HUES6 (cell line): ENCODE measurements around the gene NAE1.
"Not testable (repeated sequence)": the region's sequence is repeated elsewhere in the genome, so short reads cannot be mapped to it uniquely, and the experiment has no call there.

Experiments
- H3K27ac ChIP-seq: 2 replicates; pipeline ENCODE4 v1.7.0; 2013; ENCODE audit warnings: low read depth, mild to moderate bottlenecking, low read length, inconsistent platforms
- H3K27me3 ChIP-seq: 2 replicates; pipeline ENCODE4 v1.6.1; 2013; ENCODE audit warnings: low read length; ENCODE audit not compliant: control insufficient read depth, insufficient read depth
- H3K36me3 ChIP-seq: 2 replicates; pipeline ENCODE4 v1.6.1; 2013; ENCODE audit warnings: low read length; ENCODE audit not compliant: control insufficient read depth, insufficient read depth
- H3K4me1 ChIP-seq: 2 replicates; pipeline ENCODE4 v1.6.1; 2013; ENCODE audit warnings: low read length; ENCODE audit not compliant: control insufficient read depth, insufficient read depth
- H3K4me3 ChIP-seq: 2 replicates; pipeline ENCODE4 v1.5.1; 2013; ENCODE audit warnings: low read depth, low read length
- H3K9ac ChIP-seq: one replicate; pipeline ENCODE4 v1.6.1; 2013; ENCODE audit warnings: mild to moderate bottlenecking, low read length
- H3K9me3 ChIP-seq: 2 replicates; pipeline ENCODE4 v1.6.1; 2013; ENCODE audit warnings: low read depth, low read length; ENCODE audit not compliant: control insufficient read depth, insufficient read depth

NAE1 gene

DNA sequence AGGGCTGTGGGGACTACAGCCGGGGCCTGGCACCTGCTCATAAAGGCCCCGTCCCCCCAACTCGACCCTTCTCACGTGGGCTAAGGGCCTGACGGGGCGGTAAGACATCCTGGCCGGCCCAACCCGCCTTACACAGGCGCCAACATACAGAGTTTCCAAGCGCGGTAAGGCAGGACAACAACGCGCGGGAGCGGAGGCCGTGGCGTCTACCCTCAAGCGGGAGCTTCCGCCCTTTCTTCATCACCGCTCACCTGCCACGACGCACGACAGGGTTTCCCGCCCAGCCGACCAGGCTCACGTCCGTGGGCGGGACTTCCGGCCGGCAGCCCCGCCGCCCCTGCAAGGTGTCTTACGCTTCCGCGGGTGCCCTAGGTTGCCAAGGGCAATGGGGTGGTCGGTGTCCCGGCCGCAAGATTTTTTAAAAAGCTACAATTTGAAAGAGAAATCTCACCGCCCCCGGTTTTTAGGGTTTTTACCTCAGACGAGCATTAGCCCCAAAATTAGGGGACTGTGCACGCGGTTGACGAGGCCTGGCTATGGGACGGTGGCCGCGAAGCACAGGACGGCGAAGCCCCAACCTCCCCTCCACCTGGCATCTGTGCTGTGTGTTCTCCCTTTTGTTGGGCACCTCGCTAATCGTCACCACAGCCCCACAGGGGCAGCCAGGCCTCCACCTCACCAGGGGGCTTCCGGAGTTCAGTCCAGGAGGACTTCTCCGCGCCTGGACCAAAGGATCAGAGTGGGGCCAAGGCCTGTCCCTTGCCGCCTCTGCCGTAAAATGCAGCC, 29.3 kb downstream of the NAE1 start, which contains the start of gene TERB1:
Gene TERB1 (minus strand): TSS at position 265 of the 786 bp plus-strand sequence. CDS start 4,786 bp downstream, outside the sequence.
- Histone ChIP-seq H3K27ac (no peak within 1 kb of the TSS), H3K36me3 (peaks cover 52% of the 10 kb centered on the region), H3K9me3 (no peaks in the 10 kb centered on the region), H3K27me3 (no peaks in the 10 kb centered on the region), H3K4me1 (no peaks in the 10 kb centered on the region), H3K4me3 (no peak within 1 kb of the TSS), H3K9ac (no peak within 1 kb of the TSS)

GRCh38 chr16:66800856-66801255, 29.9 kb downstream of the NAE1 start:
- no peak overlapping the region for H3K27ac ChIP-seq
- H3K4me3 ChIP-seq, result no peak overlapping the region
- H3K9me3 ChIP-seq, result no peaks in the 10 kb centered on the region
- H3K36me3 ChIP-seq, result peaks cover 46% of the 10 kb centered on the region
- no peaks in the 10 kb centered on the region for H3K27me3 ChIP-seq
- H3K4me1 ChIP-seq, result no peaks in the 10 kb centered on the region
- H3K9ac ChIP-seq, result no peak overlapping the region

GRCh38 chr16:66798161-66798560, 32.6 kb downstream of the NAE1 start:
- H3K36me3 ChIP-seq, result peaks cover 20% of the 10 kb centered on the region
- H3K4me3 ChIP-seq, result no peak overlapping the region
- H3K4me1 ChIP-seq, result no peaks in the 10 kb centered on the region
- no peaks in the 10 kb centered on the region for H3K9me3 ChIP-seq
- H3K9ac ChIP-seq, result no peak overlapping the region
- H3K27ac ChIP-seq, result no peak overlapping the region
- H3K27me3 ChIP-seq, result no peaks in the 10 kb centered on the region

- not testable (repeated sequence) for H3K9ac ChIP-seq, H3K4me3 ChIP-seq, H3K4me1 ChIP-seq, H3K9me3 ChIP-seq, H3K27ac ChIP-seq, H3K36me3 ChIP-seq, H3K27me3 ChIP-seq
These were observed 36.8 kb downstream of the NAE1 start for GRCh38 chr16:66793984-66794383.

DNA sequence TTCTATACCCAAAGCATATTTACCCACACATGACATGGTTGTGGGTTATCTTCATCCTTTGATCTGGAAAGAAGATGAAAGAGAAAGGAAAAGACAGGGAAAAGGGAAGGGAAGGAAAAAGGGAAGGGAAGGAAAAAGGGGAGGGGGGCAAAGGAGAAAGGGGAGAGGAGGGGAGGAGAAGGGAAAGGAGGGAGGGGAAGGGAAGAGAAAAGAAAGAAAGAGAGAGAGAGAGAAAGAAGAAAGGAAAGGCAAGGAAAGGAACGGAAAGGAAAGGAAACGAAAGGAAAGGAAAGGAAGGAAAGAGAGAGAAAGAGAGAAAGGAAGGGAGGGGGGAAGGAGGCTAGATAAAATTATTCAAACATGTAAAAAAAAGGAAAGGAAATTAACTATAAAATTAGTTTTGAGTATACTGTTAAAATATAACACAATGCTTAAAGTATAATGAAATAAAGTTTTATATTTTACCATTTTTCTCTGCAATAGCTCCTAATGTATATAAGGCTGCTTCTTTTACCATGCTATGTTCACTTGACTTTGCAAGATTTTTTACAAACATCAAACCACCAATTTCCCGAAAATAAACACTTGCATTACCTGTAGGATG, 40.5 kb downstream of the NAE1 start:
- H3K27ac ChIP-seq, result no peak overlapping the region
- H3K4me1 ChIP-seq, result no peaks in the 10 kb centered on the region
- no peaks in the 10 kb centered on the region for H3K27me3 ChIP-seq
- no peaks in the 10 kb centered on the region for H3K9me3 ChIP-seq
- H3K4me3 ChIP-seq, result no peak overlapping the region
- H3K36me3 ChIP-seq, result no peaks in the 10 kb centered on the region
- H3K9ac ChIP-seq, result no peak overlapping the region

DNA sequence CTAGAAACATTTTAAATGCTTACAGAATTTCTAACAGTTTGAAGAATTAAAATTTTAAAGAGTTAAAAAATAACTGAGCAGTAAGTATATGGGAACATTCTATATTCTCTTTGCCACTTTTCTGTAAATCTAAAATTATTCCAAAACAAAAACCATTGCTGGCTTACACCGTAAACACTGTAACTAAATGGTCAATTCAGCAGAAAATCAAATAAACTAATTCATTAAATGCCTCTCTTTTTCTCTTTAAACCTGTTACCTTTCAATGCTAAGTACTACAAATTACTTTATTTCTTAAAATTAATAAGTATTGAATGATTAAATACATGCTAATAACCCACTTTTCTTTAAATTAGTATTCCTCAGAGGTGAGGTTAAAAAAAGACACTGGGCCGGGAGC, 43.3 kb downstream of the NAE1 start:
- H3K27me3 ChIP-seq, result no peaks in the 10 kb centered on the region
- no peak overlapping the region for H3K9ac ChIP-seq
- no peaks in the 10 kb centered on the region for H3K36me3 ChIP-seq
- H3K4me3 ChIP-seq, result no peak overlapping the region
- no peaks in the 10 kb centered on the region for H3K9me3 ChIP-seq
- H3K4me1 ChIP-seq, result no peaks in the 10 kb centered on the region
- no peak overlapping the region for H3K27ac ChIP-seq

GRCh38 chr16:66786551-66786950, 44.2 kb downstream of the NAE1 start:
- H3K9ac ChIP-seq, result no peak overlapping the region
- no peaks in the 10 kb centered on the region for H3K27me3 ChIP-seq
- no peak overlapping the region for H3K4me3 ChIP-seq
- H3K36me3 ChIP-seq, result no peaks in the 10 kb centered on the region
- no peaks in the 10 kb centered on the region for H3K4me1 ChIP-seq
- no peak overlapping the region for H3K27ac ChIP-seq
- no peaks in the 10 kb centered on the region for H3K9me3 ChIP-seq

GRCh38 chr16:66776457-66776856, 54.3 kb downstream of the NAE1 start:
- H3K9ac ChIP-seq, result no peak overlapping the region
- no peaks in the 10 kb centered on the region for H3K27me3 ChIP-seq
- no peaks in the 10 kb centered on the region for H3K4me1 ChIP-seq
- no peaks in the 10 kb centered on the region for H3K36me3 ChIP-seq
- H3K27ac ChIP-seq, result no peak overlapping the region
- H3K4me3 ChIP-seq, result no peak overlapping the region
- H3K9me3 ChIP-seq, result no peaks in the 10 kb centered on the region

DNA sequence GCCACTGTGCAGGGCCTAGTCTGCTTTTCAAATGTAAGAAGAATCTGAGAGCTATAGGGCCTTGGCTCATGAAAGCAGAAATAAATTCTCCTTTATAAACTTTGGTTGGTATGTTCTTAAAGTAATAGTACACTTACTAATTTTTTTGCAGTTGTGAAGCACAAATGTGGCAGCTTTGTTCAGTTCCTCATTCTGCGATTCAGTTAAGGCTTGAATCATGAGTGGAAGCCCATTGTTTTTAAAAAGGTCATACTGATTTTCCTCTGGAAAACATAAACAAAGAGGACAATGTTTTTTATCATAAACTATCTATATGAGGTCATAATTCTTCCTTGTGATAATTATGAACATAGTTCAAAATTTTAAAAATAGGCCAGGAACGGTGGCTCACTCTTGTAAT, 55.8 kb downstream of the NAE1 start:
- no peaks in the 10 kb centered on the region for H3K27me3 ChIP-seq
- no peaks in the 10 kb centered on the region for H3K4me1 ChIP-seq
- H3K27ac ChIP-seq, result no peak overlapping the region
- H3K4me3 ChIP-seq, result no peak overlapping the region
- no peaks in the 10 kb centered on the region for H3K9me3 ChIP-seq
- no peaks in the 10 kb centered on the region for H3K36me3 ChIP-seq
- no peak overlapping the region for H3K9ac ChIP-seq

DNA sequence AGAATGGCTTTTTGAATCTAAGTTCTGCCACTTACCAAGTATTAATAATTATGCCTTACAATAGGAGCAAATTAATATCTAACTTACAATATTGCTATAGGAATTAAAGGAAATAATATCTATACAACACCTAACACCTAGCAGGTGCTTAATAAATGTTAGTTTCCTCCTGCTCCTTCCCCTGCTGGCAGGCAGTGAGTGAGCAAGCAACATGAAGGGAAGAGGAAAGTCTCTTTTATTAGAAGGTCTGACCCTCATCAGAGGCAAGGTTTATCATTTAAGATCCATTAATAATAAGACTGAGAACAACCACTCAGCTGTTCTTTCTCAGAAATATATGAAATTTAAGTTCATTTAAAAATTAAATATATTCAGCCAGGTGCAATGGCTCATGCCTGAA, 72.7 kb downstream of the NAE1 start:
- Histone ChIP-seq H3K9ac (no peak overlapping the region), H3K36me3 (no peaks in the 10 kb centered on the region), H3K4me3 (no peak overlapping the region), H3K27me3 (no peaks in the 10 kb centered on the region), H3K27ac (no peak overlapping the region), H3K9me3 (no peaks in the 10 kb centered on the region), H3K4me1 (no peaks in the 10 kb centered on the region)

- H3K27ac ChIP-seq, result no peak overlapping the region
- H3K4me3 ChIP-seq, result no peak overlapping the region
- H3K9me3 ChIP-seq, result no peaks in the 10 kb centered on the region
- no peak overlapping the region for H3K9ac ChIP-seq
- peaks cover 11% of the 10 kb centered on the region for H3K4me1 ChIP-seq
- H3K27me3 ChIP-seq, result no peaks in the 10 kb centered on the region; the same call in 1 of the 2 replicates
- H3K36me3 ChIP-seq, result peaks cover 11% of the 10 kb centered on the region; the same call in 1 of the 2 replicates
These were observed 76.0 kb downstream of the NAE1 start for GRCh38 chr16:66754819-66755218.
